ENCODE data around the gene KMO. TPM values are rescaled to one million over a fixed set of nuclear protein-coding genes. Genes with fewer than 3 reads are reported as not detected.

Gene KMO
- total RNA-seq, 1 donor from 2014 or later, result 0.56 TPM

DNA sequence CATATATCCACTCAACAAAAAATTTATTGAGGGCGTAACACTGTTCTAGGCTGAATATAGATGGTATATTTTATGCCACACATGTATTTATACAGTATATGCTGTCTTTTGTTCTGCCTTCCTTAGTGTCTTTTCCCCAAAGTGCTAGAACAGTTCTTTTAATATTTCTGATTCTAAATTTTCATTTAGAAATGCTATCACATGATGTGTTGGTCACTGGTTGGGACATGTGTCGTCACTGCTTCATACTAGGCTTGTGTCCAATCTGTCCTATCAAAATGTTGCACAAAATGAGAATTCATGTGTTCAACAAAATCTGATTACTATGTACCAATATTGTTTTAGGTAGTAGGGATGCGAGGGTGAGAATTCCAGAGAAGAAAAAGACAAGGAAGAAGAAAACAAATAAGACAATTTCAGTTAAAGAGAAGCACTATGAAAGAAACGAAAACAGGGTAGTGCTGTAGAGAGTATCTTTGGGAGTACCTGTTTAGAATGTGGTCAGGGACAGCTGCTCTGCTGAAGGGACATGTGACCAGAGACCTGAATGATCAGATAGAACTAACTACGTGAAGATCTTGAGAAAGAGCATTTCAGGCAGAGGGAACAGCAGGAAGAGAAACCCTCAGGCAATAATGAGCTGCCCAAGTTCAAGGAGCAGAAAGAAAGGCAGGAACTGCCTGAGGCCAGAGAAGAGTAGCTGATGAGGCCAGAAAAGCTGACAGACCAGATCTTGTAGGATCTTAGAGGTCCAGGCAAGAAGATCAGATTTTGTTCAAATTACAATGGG is 1.3 kb downstream of the KMO start:
- no peak for ATAC-seq (ENCODE audit: poor library complexity)
- no peak for DNase-seq
- intact Hi-C loops (cut with DNase I), result no loop called here

DNA sequence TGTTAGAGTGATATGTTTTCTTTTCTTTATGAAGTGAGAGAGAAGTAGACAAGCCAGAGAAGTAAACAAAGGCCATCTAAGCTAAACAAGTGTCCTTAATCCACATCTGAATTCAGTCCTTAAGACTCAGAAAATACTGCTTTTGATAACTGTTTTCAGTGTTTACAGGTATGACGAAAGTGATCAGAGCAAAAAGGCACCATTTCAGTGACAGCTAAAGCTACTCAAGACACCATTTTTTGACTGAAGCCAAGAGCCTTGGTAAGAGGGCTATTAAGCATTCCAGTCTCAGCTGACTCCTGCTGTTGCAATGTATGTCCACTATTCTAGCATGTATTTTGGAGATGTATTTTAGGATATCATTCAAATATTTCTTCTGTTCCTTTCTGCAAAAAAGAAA is 4.1 kb downstream of the KMO start:
- intact Hi-C loops (cut with DNase I), result no loop called here

DNA sequence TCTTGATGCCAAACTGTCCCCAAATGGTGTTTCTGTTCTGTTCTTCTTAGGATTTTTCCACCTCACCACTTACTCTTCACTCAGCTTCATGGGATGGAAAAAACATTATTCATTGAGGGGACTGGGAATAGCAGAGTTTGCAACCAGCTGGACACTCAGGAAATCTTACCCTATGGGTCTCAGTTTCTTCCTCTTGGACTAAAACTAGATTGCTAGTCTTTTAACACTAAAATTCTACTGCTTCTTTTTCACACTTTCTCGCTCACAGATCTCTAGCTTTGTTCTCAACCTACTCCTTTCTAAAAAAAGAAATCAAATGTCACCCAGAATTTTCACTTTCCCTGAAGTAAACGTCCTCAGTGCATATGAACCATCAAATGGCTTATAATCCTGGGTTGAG is 4.8 kb downstream of the KMO start:
- no peak for DNase-seq
- intact Hi-C loops (cut with DNase I), result no loop called here
- no peak for ATAC-seq (ENCODE audit: poor library complexity)

More for the DNA sequence above, 4.1 kb downstream of the KMO start:
- ATAC-seq (ENCODE audit: poor library complexity), result no peak
- no peak for DNase-seq

DNA sequence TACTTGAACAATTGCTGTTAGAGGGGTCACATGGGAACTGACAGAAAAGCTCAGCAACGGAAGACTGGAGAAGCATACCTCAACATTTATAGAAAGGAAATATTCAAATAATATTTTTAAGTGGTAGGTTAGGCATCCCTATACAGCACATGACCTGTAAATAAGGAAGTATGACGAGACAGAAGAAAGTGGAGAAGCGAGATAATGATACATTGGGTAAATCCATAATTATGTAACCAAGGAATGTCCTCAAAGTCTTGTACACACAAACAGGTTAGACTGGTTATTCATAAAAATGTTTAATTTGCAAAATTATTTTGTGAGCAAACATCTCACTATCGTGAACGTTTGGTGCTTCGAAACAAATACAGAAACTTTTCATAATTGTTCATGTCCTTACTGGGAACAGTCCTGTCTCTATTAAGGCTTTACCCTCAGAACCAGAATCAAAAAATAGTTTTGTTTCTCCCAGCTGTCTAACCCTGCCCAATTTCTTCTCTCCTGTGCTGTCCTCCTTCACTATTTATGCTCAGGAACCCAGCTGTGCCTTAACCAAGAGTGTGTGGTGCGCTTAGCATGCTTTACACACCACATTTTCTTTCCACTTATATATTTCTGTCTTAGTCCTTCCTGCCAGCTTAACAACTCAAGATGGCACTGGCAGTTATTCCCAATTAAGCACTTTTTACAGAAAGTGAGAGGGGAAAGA is 10.2 kb downstream of the KMO start:
- DNase-seq (no peak), ATAC-seq (ENCODE audit: poor library complexity) (no peak)
- intact Hi-C loops (cut with DNase I), result no loop called here

DNA sequence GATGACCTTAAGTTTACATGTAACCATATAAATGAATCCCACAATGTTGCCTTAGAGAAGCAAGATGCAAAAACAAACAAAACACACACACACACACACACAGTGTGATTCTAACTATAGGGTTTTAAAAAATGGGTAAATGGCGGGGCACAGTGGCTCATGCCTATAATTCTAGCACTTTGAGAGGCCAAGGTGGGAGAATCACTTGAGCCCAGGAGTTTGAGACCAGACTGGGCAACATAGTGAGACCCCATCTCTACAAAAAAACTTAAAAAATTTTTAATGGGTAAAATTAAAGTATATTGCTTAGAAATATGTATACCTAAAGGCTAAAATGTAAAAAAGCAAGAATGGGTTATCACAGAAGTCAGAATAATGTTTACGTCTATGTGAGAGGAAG is 15.8 kb downstream of the KMO start:
- intact Hi-C loops (cut with DNase I), result no loop called here
- no peak for DNase-seq
- no peak for ATAC-seq (ENCODE audit: poor library complexity)

DNA sequence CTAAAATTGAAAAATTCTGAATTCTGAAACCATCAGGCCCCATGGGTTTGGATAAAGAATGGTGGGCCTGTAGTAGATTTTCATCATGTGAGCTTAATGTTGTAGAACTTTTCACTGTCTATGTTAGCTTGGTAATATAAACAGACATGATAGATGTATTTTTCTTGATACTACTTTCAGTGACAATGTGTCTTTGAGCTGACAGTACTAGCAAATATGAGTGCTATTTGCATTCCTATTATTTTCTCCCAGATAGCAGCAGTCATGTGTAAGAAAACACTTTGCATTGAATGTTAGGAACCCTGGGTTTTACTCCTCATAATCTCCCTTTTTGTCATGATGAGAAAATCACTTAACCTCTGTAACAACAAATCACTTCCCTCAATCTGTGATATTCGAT is 18.1 kb downstream of the KMO start:
- DNase-seq (no peak), ATAC-seq (ENCODE audit: poor library complexity) (no peak)
- intact Hi-C loops (cut with DNase I), result no loop called here

DNA sequence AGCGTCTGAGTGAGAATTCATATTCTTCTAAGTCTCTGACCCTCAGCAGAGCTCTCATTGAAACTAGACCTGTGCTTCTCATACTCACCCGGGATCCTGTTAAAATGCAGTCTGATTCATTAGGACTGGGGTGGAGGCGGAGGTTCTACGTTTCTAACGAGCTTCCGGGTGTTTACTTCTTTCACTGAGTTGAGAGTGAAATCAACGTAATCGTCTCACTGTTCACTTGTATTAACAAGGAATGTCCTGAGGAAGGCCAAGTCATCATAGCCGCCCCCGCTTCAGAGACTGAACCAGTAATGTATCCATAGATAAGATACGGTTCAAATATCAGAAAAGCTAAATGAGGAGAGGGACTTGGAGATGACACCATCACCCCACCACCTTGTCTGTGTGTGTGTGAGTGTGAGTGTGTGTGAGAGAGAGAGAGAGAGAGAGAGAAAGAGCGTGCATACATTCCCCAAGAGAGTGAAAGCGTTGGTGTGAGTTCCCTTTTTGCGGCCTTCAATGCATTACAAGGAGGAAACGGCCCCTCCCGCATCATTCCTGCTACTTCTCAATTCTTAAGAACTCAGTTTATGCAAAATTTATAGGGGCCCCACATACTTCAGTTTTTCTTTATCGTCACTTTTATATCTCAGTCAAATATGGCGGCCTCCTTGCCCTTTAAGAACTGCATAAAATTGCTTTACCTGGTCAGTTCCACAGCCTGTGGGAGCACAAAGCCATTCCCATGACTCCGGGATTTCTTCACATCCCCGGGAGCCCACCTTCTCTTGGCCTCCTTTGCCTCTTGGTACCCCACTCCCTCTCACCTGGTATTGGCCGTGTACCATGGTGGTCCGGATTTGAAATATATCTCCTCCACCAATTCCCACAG is 19.8 kb downstream of the KMO start:
- ATAC-seq (ENCODE audit: poor library complexity), result peak; percentile 68
- intact Hi-C loops (cut with DNase I), result no loop called here
- peak; percentile 56 for DNase-seq

DNA sequence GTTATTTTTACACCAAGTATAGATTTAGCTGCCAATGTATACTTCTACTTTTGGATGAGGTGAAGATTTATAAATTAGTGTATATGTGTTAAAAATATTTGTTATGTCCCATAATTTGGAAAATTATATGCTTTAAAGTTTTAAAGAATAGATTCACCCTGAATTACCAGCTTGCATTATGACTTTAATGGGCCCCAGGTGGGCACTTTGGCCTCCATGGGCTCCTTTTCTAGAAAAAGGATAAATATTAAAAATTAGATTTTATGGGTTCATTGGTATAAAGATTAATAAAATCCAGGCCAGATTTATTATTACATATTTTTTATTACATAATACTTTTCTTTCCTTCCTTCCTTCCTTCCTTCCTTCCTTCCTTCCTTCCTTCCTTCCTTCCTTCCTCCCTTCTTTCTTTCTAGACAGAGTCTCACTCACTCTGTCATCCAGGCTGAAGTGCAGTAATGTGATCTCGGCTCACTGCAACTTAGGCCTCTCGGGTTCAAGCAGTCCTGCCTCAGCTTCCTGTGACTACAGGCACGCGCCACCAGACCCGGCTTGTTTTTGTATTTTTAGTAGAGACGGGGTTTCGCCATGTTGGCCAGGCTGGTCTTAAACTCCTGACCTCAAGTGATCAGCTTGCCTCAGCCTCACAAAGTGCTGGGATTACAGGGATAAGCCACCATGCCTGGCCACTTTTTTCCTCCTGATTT is 21.9 kb downstream of the KMO start:
- DNase-seq, result no peak
- ATAC-seq (ENCODE audit: poor library complexity), result no peak
- intact Hi-C loops (cut with DNase I), result no loop called here

DNA sequence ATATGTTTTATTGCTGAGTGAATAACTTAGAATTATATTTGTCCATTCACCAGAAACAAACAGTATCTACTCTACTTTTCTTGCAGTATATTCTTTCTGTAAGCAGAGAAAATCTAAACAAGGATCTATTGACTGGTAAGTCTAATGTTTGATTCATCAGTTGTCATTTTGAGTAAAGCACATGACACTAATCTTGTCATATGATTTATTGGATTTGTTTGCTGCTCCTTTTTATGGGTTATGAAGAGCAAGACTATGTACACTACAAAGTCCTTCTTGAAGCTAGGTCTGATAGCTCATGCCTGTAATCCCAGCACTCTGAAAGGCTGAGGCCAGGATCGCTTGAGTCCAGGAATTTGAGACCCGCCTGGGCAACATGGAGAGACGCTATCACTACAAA is 23.3 kb downstream of the KMO start:
- ATAC-seq (ENCODE audit: poor library complexity), result no peak
- intact Hi-C loops (cut with DNase I), result no loop called here
- no peak for DNase-seq

DNA sequence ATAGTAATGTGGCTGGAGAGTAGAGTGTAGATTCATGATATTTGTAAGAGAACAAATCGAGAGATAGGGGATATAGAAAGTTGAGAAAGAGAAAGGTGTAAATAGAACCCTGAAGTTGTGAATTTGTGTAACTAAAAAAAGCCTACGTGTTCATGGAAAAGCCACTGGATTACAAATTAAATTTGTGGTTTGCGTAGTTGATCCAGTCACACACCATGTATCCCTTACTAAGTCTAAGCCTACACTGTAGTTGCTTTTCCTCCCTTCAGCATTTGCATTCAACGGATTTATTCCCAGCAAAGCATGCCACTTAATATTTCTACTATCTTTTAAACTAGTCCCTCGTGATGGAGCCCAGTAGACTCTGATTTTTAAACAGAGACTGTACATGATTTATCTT is 24.9 kb downstream of the KMO start:
- intact Hi-C loops (cut with DNase I), result no loop called here
- DNase-seq (no peak), ATAC-seq (ENCODE audit: poor library complexity) (no peak)

DNA sequence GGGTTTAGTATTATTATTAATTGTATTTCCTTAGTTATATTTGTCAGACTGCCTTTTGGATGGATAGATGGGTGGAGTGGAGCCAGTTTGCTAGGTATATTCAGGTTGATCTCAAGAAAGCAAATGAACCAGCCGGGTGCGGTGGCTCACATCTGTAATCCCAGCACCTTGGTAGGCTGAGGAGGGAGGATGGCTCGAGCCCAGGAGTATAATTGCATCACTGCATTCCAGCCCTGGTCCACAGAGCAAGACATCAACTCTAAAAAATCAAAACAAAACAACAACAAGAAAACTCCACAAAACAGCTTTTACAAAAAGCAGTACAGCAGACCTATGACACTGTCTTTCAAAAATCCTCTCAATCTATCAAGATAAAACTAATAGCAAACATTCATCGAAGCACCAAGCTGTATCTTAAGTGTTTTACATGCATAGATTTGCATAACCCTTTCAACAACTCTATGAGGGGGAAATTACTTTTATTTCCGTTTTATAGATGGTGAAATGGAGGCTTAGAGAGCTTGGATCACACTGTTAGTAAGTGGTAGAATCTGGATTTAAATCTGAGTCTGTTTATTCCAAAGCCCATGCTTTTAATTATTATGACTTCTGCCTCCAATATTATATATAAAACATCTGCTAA is 25.5 kb downstream of the KMO start:
- intact Hi-C loops (cut with DNase I), result no loop called here

DNA sequence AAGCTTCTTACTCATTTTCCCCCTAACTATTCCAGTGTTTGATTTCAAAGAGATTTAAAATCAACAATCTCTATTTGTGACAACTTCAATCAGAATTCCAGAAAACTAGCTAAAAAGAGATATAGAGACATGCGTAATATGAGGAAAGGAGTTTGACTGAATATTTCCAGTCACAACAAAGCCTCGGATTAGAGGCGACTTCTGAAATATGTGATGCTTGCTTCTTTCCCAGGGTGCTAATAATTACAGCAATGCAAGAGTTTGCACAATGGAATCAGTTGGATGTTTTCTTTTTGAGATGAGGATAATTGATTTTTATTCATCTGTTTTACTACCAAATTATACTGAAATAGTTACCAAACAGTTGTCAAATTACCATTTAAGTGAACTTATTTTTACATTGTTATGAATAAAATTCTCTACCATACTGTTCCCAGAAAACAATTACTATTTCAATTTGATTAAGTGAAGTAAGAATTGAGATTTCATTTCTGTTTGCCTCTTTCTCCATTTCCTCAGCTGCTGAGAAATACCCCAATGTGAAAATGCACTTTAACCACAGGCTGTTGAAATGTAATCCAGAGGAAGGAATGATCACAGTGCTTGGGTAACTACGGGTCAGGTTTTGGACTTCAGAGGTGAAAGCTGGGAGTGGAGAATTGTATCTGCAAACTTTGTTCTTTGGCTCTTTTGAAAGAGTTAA is 28.1 kb downstream of the KMO start:
- intact Hi-C loops (cut with DNase I), result no loop called here
- DNase-seq (no peak), ATAC-seq (ENCODE audit: poor library complexity) (no peak)

More for the DNA sequence above, 25.5 kb downstream of the KMO start:
- ATAC-seq (ENCODE audit: poor library complexity) (no peak), DNase-seq (no peak)

DNA sequence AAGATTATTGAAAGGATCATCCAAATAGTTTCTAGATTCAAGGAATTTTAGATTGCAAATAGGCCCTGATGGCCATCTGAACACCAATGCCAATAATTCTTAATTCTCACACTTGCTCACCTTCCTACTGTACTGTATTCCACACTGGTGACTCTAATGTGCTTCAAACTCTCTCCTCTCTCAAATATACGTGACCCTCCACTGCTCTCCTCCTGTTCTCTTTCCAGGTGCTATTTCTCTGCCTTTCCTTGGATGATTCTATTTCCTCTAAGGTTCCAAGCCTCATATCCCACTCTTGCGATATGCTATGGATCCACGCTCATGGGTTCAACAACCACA is 28.6 kb downstream of the KMO start:
- no peak for DNase-seq
- ATAC-seq (ENCODE audit: poor library complexity), result no peak
- intact Hi-C loops (cut with DNase I), result no loop called here

DNA sequence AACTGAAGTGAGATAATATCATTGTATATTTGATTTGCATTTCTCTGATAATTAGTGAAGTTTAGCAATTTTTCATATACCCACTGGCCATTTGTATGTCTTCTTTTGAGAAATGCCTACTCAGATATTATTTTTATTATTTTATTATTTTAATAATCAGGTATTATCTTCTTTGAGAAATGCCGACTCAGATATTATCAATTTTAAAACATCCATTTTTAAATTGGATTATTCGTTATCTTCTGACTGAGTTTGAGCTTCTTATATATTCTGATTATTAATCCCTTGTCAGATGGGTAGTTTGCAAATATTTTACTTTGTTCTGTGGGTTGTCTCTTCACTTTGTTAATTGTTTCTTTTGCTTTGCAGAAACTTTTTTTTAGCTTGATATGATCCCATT is 37.7 kb downstream of the KMO start:
- no peak for DNase-seq
- no peak for ATAC-seq (ENCODE audit: poor library complexity)
- intact Hi-C loops (cut with DNase I), result no loop called here

DNA sequence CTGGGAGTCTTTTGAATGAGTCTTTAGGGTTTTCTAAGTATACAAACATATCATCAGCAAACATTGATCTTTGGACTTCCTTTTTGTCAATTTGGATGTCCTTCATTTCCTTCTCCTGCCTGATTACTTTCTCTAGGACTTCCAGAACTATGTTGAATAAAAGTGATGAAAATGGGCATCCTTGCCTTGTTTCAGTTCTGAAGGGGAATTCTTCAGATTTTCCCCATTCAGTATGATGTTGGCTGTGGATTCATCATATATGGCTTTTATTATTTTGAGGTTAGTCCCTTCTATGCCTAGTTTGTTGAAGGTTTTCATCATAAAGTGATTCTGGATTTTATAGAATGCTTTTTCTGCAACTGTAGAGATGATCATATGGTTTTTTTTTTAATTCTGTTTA is 42.0 kb downstream of the KMO start:
- ATAC-seq (ENCODE audit: poor library complexity) (no peak), DNase-seq (no peak)
- intact Hi-C loops (cut with DNase I), result no loop called here

DNA sequence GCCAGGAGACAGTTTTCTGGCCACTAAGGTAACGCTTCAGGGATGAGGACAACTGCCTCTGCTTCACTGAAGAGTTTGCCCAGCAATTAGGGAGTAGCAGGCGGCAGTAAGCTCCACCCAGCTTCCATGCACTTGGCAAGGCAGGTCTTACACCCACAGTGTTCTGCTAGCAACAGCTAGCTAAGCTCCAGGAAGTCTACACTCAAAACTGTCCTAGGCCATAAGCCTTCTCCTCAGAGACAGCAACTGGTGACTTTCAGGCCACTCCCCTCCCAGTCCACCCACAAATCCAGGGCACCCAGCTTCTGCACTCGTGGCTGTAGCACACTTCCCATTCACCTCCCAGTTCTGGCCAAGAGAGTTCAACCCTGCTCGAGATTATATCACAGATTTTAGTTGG is 47.3 kb downstream of the KMO start:
- no peak for ATAC-seq (ENCODE audit: poor library complexity)
- intact Hi-C loops (cut with DNase I), result no loop called here

DNA sequence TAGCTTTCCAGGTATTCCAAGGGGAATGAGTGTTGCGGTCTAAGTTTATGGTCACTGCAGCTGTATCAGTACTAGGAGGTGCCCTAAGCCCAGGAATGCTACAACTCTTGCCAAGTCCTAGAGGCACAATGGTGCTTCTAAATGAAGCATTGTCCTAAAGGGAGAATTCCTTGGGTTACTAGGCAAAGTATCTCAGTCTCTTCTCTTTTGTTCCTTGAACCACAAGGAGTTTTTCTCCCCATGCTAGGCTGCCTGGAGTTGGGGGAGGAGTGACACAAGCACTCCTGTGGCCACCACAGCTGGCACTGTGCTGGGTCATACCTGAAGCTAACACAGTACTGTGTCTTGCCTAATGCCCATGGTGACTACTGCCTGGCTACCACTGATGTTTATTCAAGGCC is 50.7 kb downstream of the KMO start:
- DNase-seq (no peak), ATAC-seq (ENCODE audit: poor library complexity) (no peak)
- intact Hi-C loops (cut with DNase I), result no loop called here

More for the DNA sequence above, 47.3 kb downstream of the KMO start:
- DNase-seq, result no peak

DNA sequence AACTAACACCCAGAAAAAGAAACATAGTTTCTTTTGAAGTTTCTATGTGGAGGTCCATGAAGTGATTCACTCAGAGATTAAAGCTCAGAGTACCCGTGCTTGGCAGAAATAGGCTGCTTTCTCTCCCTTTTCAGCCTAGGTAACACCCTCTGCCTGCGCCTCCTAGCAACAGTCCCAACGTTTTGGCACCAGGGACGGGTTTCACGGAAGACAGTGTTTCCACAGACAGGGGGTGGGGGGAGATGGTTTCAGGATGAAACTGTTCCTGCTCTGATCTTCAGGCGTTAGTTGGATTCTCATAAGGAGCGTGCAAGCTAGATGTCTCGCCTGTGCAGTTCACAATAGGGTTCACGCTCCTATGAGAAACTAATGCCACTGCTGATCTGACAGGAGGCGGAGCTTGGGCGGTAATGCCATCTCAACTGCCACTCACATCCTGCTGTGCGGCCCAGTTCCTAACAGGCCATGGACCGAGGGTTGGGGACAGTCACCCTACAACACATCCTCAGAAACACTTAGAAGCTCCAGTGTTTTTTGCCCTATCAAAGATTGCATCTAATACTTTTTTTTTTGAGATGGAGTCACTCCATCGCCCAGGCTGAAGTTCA is 54.8 kb downstream of the KMO start:
- DNase-seq (no peak), ATAC-seq (ENCODE audit: poor library complexity) (no peak)
- intact Hi-C loops (cut with DNase I), result no loop called here

Measured in Right ventricle myocardium superior (tissue), 1 donor.